Loucy (cell line): Measurements from ENCODE around the gene FXYD6.

Experiments used
- H2AFZ ChIP-seq: fragments of 200-600 bp; sonication (generic); 2 replicates; pipeline ENCODE4 v1.6.0; 2016; ENCODE audit warnings: antibody characterized with exemption, mild to moderate bottlenecking, low read length, moderate library complexity
- H3F3A ChIP-seq: fragments of 200-600 bp; 2 replicates; pipeline ENCODE4 v1.6.0; 2016; ENCODE audit warnings: antibody characterized with exemption, low read depth, mild to moderate bottlenecking
- H3K27me3 ChIP-seq: fragments of 200-600 bp; sonication (generic); 2 replicates; pipeline ENCODE4 v1.6.1; 2014; ENCODE audit warnings: low read length, mild to moderate bottlenecking; ENCODE audit not compliant: insufficient read depth, poor library complexity, severe bottlenecking
- H3K36me3 ChIP-seq: fragments of 200-600 bp; sonication (generic); 2 replicates; pipeline ENCODE4 v1.6.1; 2016; ENCODE audit warnings: low read length; ENCODE audit not compliant: insufficient read depth
- H3K4me1 ChIP-seq: fragments of 200-600 bp; sonication (generic); 2 replicates; pipeline ENCODE4 v1.5.1; 2014; ENCODE audit warnings: low read length, mild to moderate bottlenecking; ENCODE audit not compliant: insufficient read depth, poor library complexity, severe bottlenecking
- H3K4me2 ChIP-seq: fragments of 200-600 bp; sonication (generic); 2 replicates; pipeline ENCODE4 v1.6.0; 2014; ENCODE audit warnings: antibody characterized with exemption, low read length, low read depth, mild to moderate bottlenecking; ENCODE audit not compliant: poor library complexity, severe bottlenecking
- H3K4me3 ChIP-seq: fragments of 200-600 bp; sonication (generic); 2 replicates; pipeline ENCODE4 v1.5.1; 2014; ENCODE audit warnings: low read length, mild to moderate bottlenecking, mixed read lengths; ENCODE audit not compliant: poor library complexity, severe bottlenecking
- H3K79me2 ChIP-seq: fragments of 200-600 bp; sonication (generic); 2 replicates; pipeline ENCODE4 v1.6.1; 2014; ENCODE audit warnings: low read length; ENCODE audit not compliant: insufficient read depth
- H3K9ac ChIP-seq: fragments of 200-600 bp; sonication (generic); 2 replicates; pipeline ENCODE4 v1.6.0; 2014; ENCODE audit warnings: mild to moderate bottlenecking, low read depth, low read length, moderate library complexity; ENCODE audit not compliant: poor library complexity, severe bottlenecking
- H3K9me2 ChIP-seq: fragments of 200-600 bp; sonication (generic); replicated peaks from 2 replicates; pipeline ENCODE4 v1.6.1; 2016; ENCODE audit warnings: low read depth, low read length, mixed read lengths
- H3K9me3 ChIP-seq: fragments of 200-600 bp; sonication (generic); 2 replicates; pipeline ENCODE4 v1.6.1; 2014; ENCODE audit warnings: mild to moderate bottlenecking, antibody characterized with exemption, low read length, low read depth; ENCODE audit not compliant: insufficient read depth
- H4K20me1 ChIP-seq: fragments of 200-600 bp; sonication (generic); 2 replicates; pipeline ENCODE4 v1.6.0; 2014; ENCODE audit warnings: antibody characterized with exemption, low read length, mild to moderate bottlenecking; ENCODE audit not compliant: insufficient read depth, poor library complexity, severe bottlenecking
- EZH2phosphoT487 ChIP-seq: fragments of 200-600 bp; IDR thresholded peaks from 2 replicates; pipeline ENCODE4 v1.6.1; 2018; ENCODE audit warnings: antibody characterized with exemption, mild to moderate bottlenecking, moderate library complexity, borderline replicate concordance
- TF ChIP-seq, protein P1 (sequence below): fragments of 200-600 bp; sonication (generic); conservative IDR thresholded peaks from 2 replicates; pipeline ENCODE4 v1.5.1; 2014; ENCODE audit warnings: mild to moderate bottlenecking, antibody characterized with exemption, low read length

Gene FXYD6

DNA sequence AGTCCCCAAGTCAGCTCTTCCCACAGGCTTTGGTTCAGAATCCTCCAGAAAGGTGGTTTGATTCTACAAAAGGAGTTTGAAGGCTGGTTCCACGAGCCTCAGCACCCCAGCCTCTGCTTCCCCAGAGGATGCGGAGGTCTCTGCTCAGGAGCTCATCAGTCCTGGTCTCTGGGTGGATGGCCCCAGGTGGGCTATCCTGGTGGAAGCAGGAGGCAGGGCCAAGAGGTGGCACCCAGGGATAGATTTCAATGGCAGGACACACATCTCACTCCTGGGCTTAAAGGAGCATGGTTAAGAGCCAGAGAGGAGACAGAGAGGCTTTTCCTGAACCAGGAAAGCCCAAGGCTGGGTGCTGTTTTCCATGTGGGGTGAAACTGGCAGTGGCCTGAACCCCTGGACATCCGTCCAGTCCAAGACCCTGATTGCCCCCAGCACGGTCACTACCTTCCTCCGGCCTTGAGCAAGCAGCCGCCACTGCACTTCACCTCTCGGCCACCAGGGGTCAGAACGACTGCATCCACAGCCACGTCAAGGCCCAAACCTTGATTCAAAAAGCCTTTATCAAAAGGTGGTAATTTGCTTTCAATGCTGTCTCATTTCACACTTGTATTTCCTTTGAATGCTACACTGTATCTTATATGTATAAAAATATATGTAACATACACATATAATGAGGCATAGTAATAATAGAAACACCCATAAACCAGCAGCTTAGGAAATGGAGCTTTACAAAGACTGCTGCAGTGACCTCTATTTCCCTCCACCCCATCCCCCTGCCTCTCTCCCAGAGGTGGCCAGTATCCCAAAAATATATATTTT is 32.6 kb downstream of the FXYD6 start:
- TF ChIP-seq, protein P1, sequence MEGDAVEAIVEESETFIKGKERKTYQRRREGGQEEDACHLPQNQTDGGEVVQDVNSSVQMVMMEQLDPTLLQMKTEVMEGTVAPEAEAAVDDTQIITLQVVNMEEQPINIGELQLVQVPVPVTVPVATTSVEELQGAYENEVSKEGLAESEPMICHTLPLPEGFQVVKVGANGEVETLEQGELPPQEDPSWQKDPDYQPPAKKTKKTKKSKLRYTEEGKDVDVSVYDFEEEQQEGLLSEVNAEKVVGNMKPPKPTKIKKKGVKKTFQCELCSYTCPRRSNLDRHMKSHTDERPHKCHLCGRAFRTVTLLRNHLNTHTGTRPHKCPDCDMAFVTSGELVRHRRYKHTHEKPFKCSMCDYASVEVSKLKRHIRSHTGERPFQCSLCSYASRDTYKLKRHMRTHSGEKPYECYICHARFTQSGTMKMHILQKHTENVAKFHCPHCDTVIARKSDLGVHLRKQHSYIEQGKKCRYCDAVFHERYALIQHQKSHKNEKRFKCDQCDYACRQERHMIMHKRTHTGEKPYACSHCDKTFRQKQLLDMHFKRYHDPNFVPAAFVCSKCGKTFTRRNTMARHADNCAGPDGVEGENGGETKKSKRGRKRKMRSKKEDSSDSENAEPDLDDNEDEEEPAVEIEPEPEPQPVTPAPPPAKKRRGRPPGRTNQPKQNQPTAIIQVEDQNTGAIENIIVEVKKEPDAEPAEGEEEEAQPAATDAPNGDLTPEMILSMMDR, result peak; percentile 99
- TF ChIP-seq EZH2phosphoT487, result no peak
- Histone ChIP-seq H2AFZ (no peak overlapping the region), H3K4me2 (no peak overlapping the region)

DNA sequence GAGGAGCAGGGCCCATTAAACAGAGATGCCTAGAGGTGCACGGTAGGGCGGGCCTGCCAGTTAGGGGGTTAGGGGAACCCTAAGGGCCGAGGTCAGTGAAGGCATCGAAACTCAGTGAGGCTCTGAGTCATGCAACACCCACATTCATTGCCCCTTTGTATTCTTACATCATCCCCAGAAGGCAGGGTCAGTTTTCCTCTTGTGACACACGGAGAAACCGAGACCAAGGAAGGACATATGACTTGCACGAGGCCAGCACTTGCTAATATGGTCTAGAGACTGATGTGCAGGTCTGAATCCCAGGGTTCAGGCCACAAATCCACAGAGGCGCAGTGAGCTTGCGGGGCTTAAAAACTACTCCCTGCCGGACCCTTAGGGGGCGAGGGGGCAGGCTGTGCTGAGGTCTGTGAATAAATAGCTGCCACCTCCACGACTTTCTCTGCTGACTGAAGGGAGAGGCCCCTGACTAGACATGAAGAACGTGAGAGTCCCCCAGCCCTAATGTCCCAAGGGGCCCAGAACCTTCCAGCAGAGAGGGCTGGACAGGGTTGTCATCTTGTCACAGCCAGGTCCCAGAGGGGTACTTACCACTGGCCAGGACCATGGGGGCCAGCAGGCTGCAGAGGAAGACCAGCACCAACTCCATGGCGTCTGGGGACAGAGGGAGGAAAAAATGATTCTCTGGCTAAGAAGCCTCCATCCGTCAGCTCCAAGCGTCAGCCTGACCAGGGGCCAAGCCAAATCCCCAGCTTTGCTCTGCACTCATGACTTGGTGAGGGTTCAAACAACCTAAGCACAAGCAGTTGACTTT is 34.1 kb downstream of the FXYD6 start:
- H3K4me3 ChIP-seq, result no peak overlapping the region
- H4K20me1 ChIP-seq, result no peaks in the 10 kb centered on the region
- no peaks in the 10 kb centered on the region for H3F3A ChIP-seq
- TF ChIP-seq EZH2phosphoT487, result no peak
- TF ChIP-seq, protein P1, result no peak
- no peak overlapping the region for H3K4me2 ChIP-seq
- H3K9me3 ChIP-seq, result no peaks in the 10 kb centered on the region
- H3K9ac ChIP-seq, result no peak overlapping the region
- H3K9me2 ChIP-seq, result no peaks in the 10 kb centered on the region
- H3K27me3 ChIP-seq, result no peaks in the 10 kb centered on the region
- H3K36me3 ChIP-seq, result no peaks in the 10 kb centered on the region
- no peaks in the 10 kb centered on the region for H3K79me2 ChIP-seq
- H3K4me1 ChIP-seq, result peaks cover 11% of the 10 kb centered on the region
- no peak overlapping the region for H2AFZ ChIP-seq

More for the DNA sequence above, 32.6 kb downstream of the FXYD6 start:
- Histone ChIP-seq H3K79me2 (no peaks in the 10 kb centered on the region), H3K9ac (peak overlapping the region; percentile 30), H3K27me3 (no peaks in the 10 kb centered on the region), H3F3A (no peaks in the 10 kb centered on the region), H4K20me1 (no peaks in the 10 kb centered on the region), H3K9me2 (no peaks in the 10 kb centered on the region), H3K4me3 (no peak overlapping the region), H3K9me3 (no peaks in the 10 kb centered on the region), H3K4me1 (peaks cover 5% of the 10 kb centered on the region), H3K36me3 (no peaks in the 10 kb centered on the region)

DNA sequence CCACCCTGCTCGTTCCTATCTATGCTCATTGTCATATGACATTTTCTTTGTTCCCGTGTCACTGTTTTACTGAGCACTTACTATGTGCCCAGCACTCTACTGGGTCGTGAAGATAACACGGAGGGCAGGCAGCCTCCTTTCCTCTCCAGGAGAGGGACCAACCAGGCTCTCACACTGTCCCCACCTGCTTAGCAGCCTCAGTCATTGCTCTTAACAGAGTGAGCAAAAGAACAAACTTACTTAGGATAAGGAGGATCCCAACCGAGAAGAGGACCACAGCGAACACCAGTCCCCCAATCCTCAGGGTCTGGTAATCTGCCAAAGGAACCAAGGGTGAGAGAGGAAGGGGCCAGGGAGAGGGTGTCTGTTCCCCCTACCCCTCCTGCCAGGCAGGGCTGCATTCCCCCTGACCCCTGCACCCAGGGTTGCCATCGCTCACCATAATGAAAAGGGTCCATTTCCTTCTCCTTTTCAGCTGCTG is 34.9 kb downstream of the FXYD6 start:
- Histone ChIP-seq H3K4me3 (no peak overlapping the region), H4K20me1 (no peaks in the 10 kb centered on the region), H3K36me3 (no peaks in the 10 kb centered on the region), H3F3A (no peaks in the 10 kb centered on the region), H3K9ac (no peak overlapping the region), H3K4me1 (peaks cover 11% of the 10 kb centered on the region), H3K4me2 (no peak overlapping the region), H3K79me2 (no peaks in the 10 kb centered on the region), H2AFZ (no peak overlapping the region), H3K9me2 (no peaks in the 10 kb centered on the region), H3K9me3 (no peaks in the 10 kb centered on the region), H3K27me3 (no peaks in the 10 kb centered on the region)
- TF ChIP-seq, protein P1, result no peak
- no peak for TF ChIP-seq EZH2phosphoT487
